GM03348 (cell line): ENCODE measurements around the gene PRR19.

Source experiments
- DNase-seq: peaks from one replicate; pipeline ENCODE4 v3.0.0; 2012; ENCODE audit warnings: low spot score

The PRR19 gene

GRCh38 chr19:42284066-42284501 is 17.8 kb upstream of the PRR19 start:
- peak; percentile 98 for DNase-seq

- no peak for DNase-seq
Measured at GRCh38 chr19:42284591-42285341, 17.2 kb upstream of the PRR19 start.

GRCh38 chr19:42285541-42285941 is 16.4 kb upstream of the PRR19 start:
- no peak for DNase-seq

- no peak for DNase-seq
Measured at GRCh38 chr19:42285988-42286348, 16.0 kb upstream of the PRR19 start.

GRCh38 chr19:42286349-42287016 is 15.4 kb upstream of the PRR19 start:
- peak; percentile 33 for DNase-seq

- DNase-seq, result no peak
Measured at GRCh38 chr19:42287017-42287826, 14.7 kb upstream of the PRR19 start.

- no peak for DNase-seq
Measured at GRCh38 chr19:42287827-42288107, 14.2 kb upstream of the PRR19 start.

GRCh38 chr19:42288387-42288786 is 13.5 kb upstream of the PRR19 start:
- DNase-seq, result no peak

GRCh38 chr19:42288881-42289555 is 12.9 kb upstream of the PRR19 start:
- DNase-seq, result no peak

- no peak for DNase-seq
Measured at GRCh38 chr19:42289556-42290041, 12.3 kb upstream of the PRR19 start.

- no peak for DNase-seq
Measured at GRCh38 chr19:42290136-42290522, 11.8 kb upstream of the PRR19 start.

GRCh38 chr19:42290523-42291434 is 11.2 kb upstream of the PRR19 start:
- DNase-seq, result peak; percentile 38

GRCh38 chr19:42291435-42291810 is 10.5 kb upstream of the PRR19 start:
- no peak for DNase-seq

GRCh38 chr19:42292042-42292960 is 9.6 kb upstream of the PRR19 start:
- no peak for DNase-seq

- no peak for DNase-seq
Measured at GRCh38 chr19:42292963-42293362, 9.0 kb upstream of the PRR19 start.

- no peak for DNase-seq
Measured at GRCh38 chr19:42293540-42293939, 8.4 kb upstream of the PRR19 start.

- DNase-seq, result no peak
Measured at GRCh38 chr19:42293948-42294347, 8.0 kb upstream of the PRR19 start.

- DNase-seq, result no peak
Measured at GRCh38 chr19:42294471-42295137, 7.3 kb upstream of the PRR19 start.

GRCh38 chr19:42295342-42295741 is 6.6 kb upstream of the PRR19 start:
- no peak for DNase-seq
